Measurements from ENCODE around the gene AKT1S1. TPM values are rescaled to one million over a fixed set of nuclear protein-coding genes. Genes with fewer than 3 reads are reported as not detected.

AKT1S1 gene
- total and polyA plus RNA-seq, 2 donors (not counting 3 experiments of a cell fraction or from before 2014, with no cell fraction given), result 64.2 to 68.3 TPM

DNA sequence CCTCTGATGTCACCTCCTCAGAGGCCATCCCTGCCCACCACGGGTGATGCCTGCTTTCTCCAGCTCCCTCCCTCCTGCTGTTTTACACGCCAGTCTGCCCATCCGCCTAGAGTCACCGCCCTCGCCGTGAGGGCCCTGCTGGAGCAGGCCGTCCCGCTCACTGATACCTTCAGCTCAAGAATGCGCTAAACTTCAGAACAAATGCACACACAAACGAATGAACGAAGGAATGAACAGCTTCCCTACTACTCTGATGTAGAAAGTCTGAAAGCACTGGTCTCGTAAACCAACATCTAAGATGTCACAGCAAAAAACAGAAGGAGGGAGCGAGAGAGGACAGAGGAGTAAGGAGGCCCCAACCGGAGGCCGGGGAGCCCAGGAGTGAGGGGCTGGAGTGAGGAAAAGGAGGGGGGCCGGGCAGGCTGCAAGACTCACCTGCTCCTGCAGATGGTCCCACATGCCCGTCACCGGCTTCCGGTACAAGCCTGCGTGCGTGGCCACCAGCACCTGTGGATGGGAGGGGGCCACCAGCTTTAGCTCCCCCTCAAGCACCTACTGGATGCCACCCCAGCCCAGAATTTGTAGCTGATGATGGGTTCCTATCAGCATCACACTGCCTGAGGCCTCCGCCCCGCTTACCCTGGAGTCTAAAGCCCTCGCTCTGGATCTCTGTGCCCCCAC, 13.8 kb downstream of the AKT1S1 start:
- no peaks in the 10 kb centered on the region for H4K20me1 ChIP-seq (replicated peaks; ENCODE audit: control insufficient read depth, extremely low read depth, insufficient read depth, low read length)
- no TSS peak for BruUV-seq (replicated peaks)
- no peak overlapping the region for H2AFZ ChIP-seq (ENCODE audit: low read depth, low read length)
- ChIA-PET POLR2A (no interaction called here), CTCF (no interaction called here)
- no peak overlapping the region for H3K4me2 ChIP-seq (ENCODE audit: insufficient read depth, low read length)
- TF ChIP-seq MYC (IDR thresholded peaks at IDR 0.05; ENCODE audit: low read depth, low read length), result no peak
- no peak for TF ChIP-seq GATA2 (IDR thresholded peaks at IDR 0.05; ENCODE audit: insufficient read depth, insufficient read length, low read depth, low read length)
- no peak for TF ChIP-seq MAX (IDR thresholded peaks at IDR 0.05; ENCODE audit: insufficient read depth, insufficient read length)
- TF ChIP-seq FOS (IDR thresholded peaks at IDR 0.05; ENCODE audit: borderline replicate concordance, insufficient read depth, low read length), result no peak
- no peak for TF ChIP-seq EZH2 (IDR thresholded peaks at IDR 0.05; ENCODE audit: borderline replicate concordance, low read depth, low read length, severe bottlenecking)
- TF ChIP-seq POLR2A (IDR thresholded peaks at IDR 0.05; ENCODE audit: low read depth, low read length), result no peak
- no peak for TF ChIP-seq POLR2AphosphoS5 (IDR thresholded peaks at IDR 0.05; ENCODE audit: insufficient read depth, low read depth, low read length)
- no peaks in the 10 kb centered on the region for H3K9me1 ChIP-seq (replicated peaks; ENCODE audit: control insufficient read depth, extremely low read depth, insufficient read depth, low read length)
- peaks cover 26% of the 10 kb centered on the region for H3K79me2 ChIP-seq (ENCODE audit: control insufficient read depth, insufficient read depth, low read length)
- intact Hi-C loops (cut with micrococcal nuclease), result no loop called here
- H3K27ac ChIP-seq (ENCODE audit: insufficient read depth, low read depth, low read length), result no peak overlapping the region
- H3K27me3 ChIP-seq (ENCODE audit: control insufficient read depth in 2 of 2, insufficient read depth in 2 of 2, low read length in 2 of 2), result no peaks in the 10 kb centered on the region
- DNase-seq (ENCODE audit: low read depth, low spot score) (no peak), FAIRE-seq (no peak)
- H3K4me3 ChIP-seq (replicated peaks in 1 of 3; ENCODE audit: insufficient read depth in 1 of 3, low read depth in 1 of 3, low read length in 3 of 3), result no peak overlapping the region
- H3K36me3 ChIP-seq (ENCODE audit: control insufficient read depth in 2 of 2, extremely low read depth in 1 of 2, insufficient read depth in 2 of 2, low read length in 2 of 2), result peaks cover 13 to 38% of the 10 kb centered on the region in 2 experiments
- dilution Hi-C loops (cut with MboI; ENCODE audit: extremely low pct_ligation_motif_present, low sequenced_read_pairs), result no loop called here
- no peak overlapping the region for H3K9ac ChIP-seq (replicated peaks; ENCODE audit: extremely low read depth, insufficient read depth, low read length)
- H3K4me1 ChIP-seq (ENCODE audit: control insufficient read depth, extremely low read depth, insufficient read depth, low read length), result peaks cover 25% of the 10 kb centered on the region
- no peaks in the 10 kb centered on the region for H3K9me3 ChIP-seq (replicated peaks; ENCODE audit: control insufficient read depth, insufficient read depth, low read length)

All from endothelial cell of umbilical vein (primary cell).